H1 (cell line): ENCODE measurements around the gene NSL1. TPM values are rescaled to one million over a fixed set of nuclear protein-coding genes. Genes with fewer than 3 reads are reported as not detected.

Experiments used
- CTCF ChIA-PET: fragments of 300-600 bp; sonication (Branson Sonifier 250); formaldehyde crosslinking; loops from one replicate; lab custom pipeline; 2021; ENCODE audit not compliant: partially characterized antibody; lab: Charles Lee
- POLR2A ChIA-PET: fragments of 300-600 bp; sonication (Branson Sonifier 250); formaldehyde crosslinking; loops from one replicate; lab custom pipeline; 2021; ENCODE audit warnings: inconsistent platforms; ENCODE audit not compliant: partially characterized antibody; lab: Charles Lee
- DNase-seq, 2 experiments: peaks; one replicate each; pipeline versions ENCODE4 v3.0.0 to v3.0.0-alpha.2; 2010 to 2022; ENCODE audit warnings: low spot score in 2 of 2, low read depth in 1 of 2, mixed read lengths in 1 of 2
- FAIRE-seq: peaks from 2 replicates; lab custom pipeline; 2011; peaks lifted over from hg19 to GRCh38; lab: Jason Lieb, UNC
- H2AFZ ChIP-seq: 2 replicates; pipeline ENCODE4 v1.8.1; 2012; ENCODE audit warnings: low read length, inconsistent platforms
- H2AK5ac ChIP-seq: 2 replicates; pipeline ENCODE4 v1.6.1; 2013; ENCODE audit warnings: low read depth, low read length
- H2BK120ac ChIP-seq: replicated peaks from 2 replicates; pipeline ENCODE3; 2013; ENCODE audit warnings: low read depth, low read length, inconsistent platforms
- H2BK12ac ChIP-seq: 2 replicates; pipeline ENCODE4 v1.6.1; 2013; ENCODE audit warnings: low read depth, low read length
- H2BK15ac ChIP-seq: 2 replicates; pipeline ENCODE4 v1.6.1; 2013; ENCODE audit warnings: low read length
- H2BK20ac ChIP-seq: 2 replicates; pipeline ENCODE4 v1.6.1; 2013; ENCODE audit warnings: low read length
- H2BK5ac ChIP-seq: 2 replicates; pipeline ENCODE4 v1.6.1; 2013; ENCODE audit warnings: low read depth, low read length
- H3K14ac ChIP-seq: 2 replicates; pipeline ENCODE4 v1.6.1; 2013; ENCODE audit warnings: inconsistent platforms; ENCODE audit not compliant: insufficient read length
- H3K18ac ChIP-seq: 2 replicates; pipeline ENCODE4 v1.6.1; 2013; ENCODE audit warnings: low read length; ENCODE audit errors: extremely low read depth
- H3K23ac ChIP-seq: 2 replicates; pipeline ENCODE4 v1.6.1; 2013; ENCODE audit warnings: inconsistent platforms; ENCODE audit not compliant: insufficient read length
- H3K23me2 ChIP-seq: 2 replicates; pipeline ENCODE4 v1.6.1; 2013; ENCODE audit warnings: low read depth, low read length
- H3K27ac ChIP-seq: 2 replicates; pipeline ENCODE4 v1.6.1; 2011; ENCODE audit warnings: low read depth, low read length, inconsistent platforms
- H3K27me3 ChIP-seq, 4 experiments: replicated peaks in 1 of 4; 1 replicate in 1 of 4; 2 replicates in 3 of 4; pipeline versions ENCODE4 v1.6.1 to v1.8.1; 2011 to 2013; ENCODE audit warnings: low read length in 3 of 4, mild to moderate bottlenecking in 3 of 4, inconsistent platforms in 2 of 4, mixed read lengths in 2 of 4, moderate library complexity in 1 of 4; ENCODE audit not compliant: control insufficient read depth in 3 of 4, insufficient read depth in 3 of 4; ENCODE audit errors: extremely low read depth in 1 of 4
- H3K36me3 ChIP-seq, 4 experiments: 2 replicates each; pipeline versions ENCODE4 v1.6.1 to v1.8.1; 2011 to 2013; ENCODE audit warnings: mild to moderate bottlenecking in 4 of 4, low read length in 3 of 4, moderate library complexity in 2 of 4, control low read depth in 1 of 4, inconsistent platforms in 1 of 4; ENCODE audit not compliant: insufficient read depth in 4 of 4, control insufficient read depth in 2 of 4
- H3K4ac ChIP-seq: replicated peaks from 2 replicates; pipeline ENCODE3; 2013; ENCODE audit warnings: low read length, low read depth, mixed read lengths, inconsistent platforms; ENCODE audit not compliant: insufficient read length
- H3K4me1 ChIP-seq, 4 experiments: replicated peaks in 1 of 4; 1 replicate in 1 of 4; 2 replicates in 3 of 4; pipeline versions ENCODE4 v1.6.1 to v1.8.1; 2011 to 2013; ENCODE audit warnings: low read length in 3 of 4, inconsistent platforms in 2 of 4, mixed read lengths in 1 of 4; ENCODE audit not compliant: insufficient read depth in 4 of 4, control insufficient read depth in 3 of 4
- H3K4me2 ChIP-seq, 2 experiments: 2 replicates each; pipeline versions ENCODE4 v1.6.1 to v1.8.1; 2011 to 2013; ENCODE audit warnings: low read depth in 2 of 2, low read length in 2 of 2, control low read depth in 1 of 2, inconsistent platforms in 1 of 2, mild to moderate bottlenecking in 1 of 2; ENCODE audit not compliant: insufficient read depth in 1 of 2
- H3K4me3 ChIP-seq, 4 experiments: fragments of 200-600, 300-600 bp in 1 of 4; sonication (generic), shearing (Covaris generic), sonication (Bioruptor Twin) in 1 of 4; 2 replicates each; pipeline versions ENCODE4 v1.5.1 to v1.8.1; 2011 to 2016; ENCODE audit warnings: low read length in 4 of 4, low read depth in 3 of 4, control low read depth in 2 of 4, inconsistent platforms in 2 of 4, mild to moderate bottlenecking in 2 of 4, mixed read lengths in 1 of 4, moderate library complexity in 1 of 4; ENCODE audit not compliant: insufficient read depth in 2 of 4; ENCODE audit errors: extremely low read depth in 1 of 4
- H3K56ac ChIP-seq: replicated peaks from 2 replicates; pipeline ENCODE3; 2013; ENCODE audit warnings: low read depth, mild to moderate bottlenecking, mixed read lengths, low read length, inconsistent platforms; ENCODE audit not compliant: insufficient read length
- H3K79me1 ChIP-seq: 2 replicates; pipeline ENCODE4 v1.6.1; 2013; ENCODE audit warnings: low read depth, low read length, control low read depth
- H3K79me2 ChIP-seq, 2 experiments: 2 replicates each; pipeline versions ENCODE4 v1.6.1 to v1.8.1; 2012 to 2013; ENCODE audit warnings: low read length in 2 of 2, mild to moderate bottlenecking in 2 of 2, inconsistent platforms in 1 of 2; ENCODE audit not compliant: insufficient read depth in 2 of 2, control insufficient read depth in 1 of 2
- H3K9ac ChIP-seq, 4 experiments: replicated peaks in 1 of 4; 1 replicate in 1 of 4; 2 replicates in 3 of 4; pipeline versions ENCODE4 v1.6.1 to v1.8.1; 2011 to 2013; ENCODE audit warnings: low read depth in 3 of 4, low read length in 3 of 4, control low read depth in 2 of 4, mild to moderate bottlenecking in 2 of 4, moderate library complexity in 2 of 4, inconsistent platforms in 1 of 4; ENCODE audit errors: extremely low read depth in 1 of 4
- H3K9me3 ChIP-seq, 2 experiments: 2 replicates each; pipeline versions ENCODE4 v1.6.1 to v1.8.1; 2012 to 2013; ENCODE audit warnings: mild to moderate bottlenecking in 2 of 2, moderate library complexity in 2 of 2, control low read depth in 1 of 2, inconsistent platforms in 1 of 2, low read depth in 1 of 2, low read length in 1 of 2, mixed read lengths in 1 of 2; ENCODE audit not compliant: insufficient read depth in 2 of 2
- H4K20me1 ChIP-seq, 2 experiments: replicated peaks in 1 of 2; 2 replicates each; pipeline versions ENCODE3 to v1.8.1; 2011 to 2013; ENCODE audit warnings: inconsistent platforms in 2 of 2, low read length in 2 of 2, mild to moderate bottlenecking in 1 of 2; ENCODE audit not compliant: insufficient read depth in 2 of 2, control insufficient read depth in 1 of 2
- H4K5ac ChIP-seq: 2 replicates; pipeline ENCODE4 v1.6.1; 2013; ENCODE audit warnings: low read length, low read depth, mixed read lengths, inconsistent platforms; ENCODE audit not compliant: insufficient read length
- H4K8ac ChIP-seq: 2 replicates; pipeline ENCODE4 v1.8.0; 2013; ENCODE audit warnings: mild to moderate bottlenecking, moderate library complexity, low read length, inconsistent platforms; ENCODE audit not compliant: insufficient read depth; ENCODE audit errors: extremely low read depth
- H4K91ac ChIP-seq: replicated peaks from 2 replicates; pipeline ENCODE3; 2013; ENCODE audit warnings: low read length, mixed read lengths, inconsistent platforms; ENCODE audit not compliant: insufficient read length
- CEBPB ChIP-seq: IDR thresholded peaks from 2 replicates; pipeline ENCODE4 v1.6.1; 2012; ENCODE audit warnings: low read depth, low read length
- CTBP2 ChIP-seq: IDR thresholded peaks from 2 replicates; pipeline ENCODE4 v1.7.0; 2011; ENCODE audit warnings: borderline replicate concordance, mild to moderate bottlenecking, moderate library complexity, mixed read lengths, low read length; ENCODE audit not compliant: insufficient read depth, insufficient read length
- CTCF ChIP-seq, 3 experiments: IDR thresholded peaks; 1 replicate in 2 of 3; 2 replicates in 1 of 3; pipeline versions ENCODE4 v1.5.1 to v1.6.1; 2011; ENCODE audit warnings: low read length in 3 of 3, mild to moderate bottlenecking in 3 of 3, inconsistent platforms in 2 of 3, low read depth in 1 of 3, moderate library complexity in 1 of 3; ENCODE audit not compliant: insufficient read depth in 1 of 3; ENCODE audit errors: control extremely low read depth in 1 of 3
- EP300 ChIP-seq, 2 experiments: IDR thresholded peaks; 1 replicate in 1 of 2; 2 replicates in 1 of 2; pipeline ENCODE4 v1.6.1; 2011 to 2012; ENCODE audit warnings: low read depth in 2 of 2, low read length in 2 of 2, mild to moderate bottlenecking in 2 of 2, borderline replicate concordance in 1 of 2, inconsistent platforms in 1 of 2, moderate library complexity in 1 of 2
- JUND ChIP-seq: IDR thresholded peaks from 2 replicates; pipeline ENCODE4 v1.6.1; 2011; ENCODE audit warnings: mild to moderate bottlenecking, improper control_type of control experiment, low read length
- NRF1 ChIP-seq: IDR thresholded peaks from 2 replicates; pipeline ENCODE4 v1.6.1; 2011; ENCODE audit warnings: mild to moderate bottlenecking, low read depth, low read length, improper control_type of control experiment
- POU5F1 ChIP-seq: IDR thresholded peaks from 2 replicates; pipeline ENCODE4 v1.6.1; 2011; ENCODE audit warnings: low read depth, mild to moderate bottlenecking, low read length, moderate library complexity
- RNF2 ChIP-seq: fragments of 200-900, 300-1000 bp; sonication (generic); IDR thresholded peaks from 2 replicates; pipeline ENCODE4 v1.7.1; 2016; ENCODE audit warnings: borderline replicate concordance, low read depth, mild to moderate bottlenecking, antibody characterized with exemption, low read length; ENCODE audit not compliant: poor library complexity, severe bottlenecking; ENCODE audit errors: missing control alignments
- SAP30 ChIP-seq: fragments of 300-600 bp; sonication (generic); IDR thresholded peaks from 2 replicates; pipeline ENCODE4 v1.7.1; 2012; ENCODE audit warnings: low read length, moderate library complexity, mild to moderate bottlenecking, inconsistent platforms; ENCODE audit not compliant: insufficient read depth, insufficient replicate concordance
- SIN3A ChIP-seq, 2 experiments: IDR thresholded peaks in 1 of 2; conservative IDR thresholded peaks in 1 of 2; 2 replicates each; pipeline ENCODE4 v1.6.1; 2011 to 2012; ENCODE audit warnings: low read length in 2 of 2, improper control_type of control experiment in 1 of 2, low read depth in 1 of 2, mild to moderate bottlenecking in 1 of 2
- SP2 ChIP-seq: IDR thresholded peaks from 2 replicates; pipeline ENCODE4 v1.6.1; 2012; ENCODE audit warnings: mild to moderate bottlenecking, low read length, inconsistent platforms
- polyA plus RNA-seq, 7 experiments: library from polyadenylated mRNA; depleted of rRNA in 3 of 7; stranded (reverse) in 5 of 7; unstranded in 2 of 7; fragments of >200 nt in 5 of 7; fragments of 200-250 nt in 2 of 7; gene quantifications; 1 replicate in 5 of 7; 2 replicates in 1 of 7; 4 replicates in 1 of 7; pipeline versions ENCODE4 v1.2.1 to v1.2.3, GENCODE V29; 2011 to 2013; ENCODE audit warnings: missing spikeins in 2 of 7, mixed read lengths in 2 of 7
- total RNA-seq: library from RNA; stranded (reverse); fragmentation: NEBNext Ultra II Directional; extraction: Animal tissue kit (Norgen Biotek cat#: 25700); gene quantifications from 2 replicates; pipeline ENCODE4 v1.2.1, GENCODE V29; 2021

Gene NSL1
- total and polyA plus RNA-seq, 2 of the 8 experiments (the other 6 are each of a cell fraction or from before 2014, with no cell fraction given): 25.4 to 51.7 TPM

GRCh38 chr1:212771341-212771740 lies 20.2 kb downstream of the NSL1 start:
- H3K9me3 ChIP-seq: no peaks in the 10 kb centered on the region
- DNase-seq (no peak), FAIRE-seq (no peak)
- no peak overlapping the region for H3K9ac ChIP-seq
- CTCF ChIA-PET: interaction anchor here (0.6 to 1.7 kb wide), 6 partner anchors 12 to 314 kb away, joined by 3 to 4 read pairs (median 3); no protein-coding TSS in a partner anchor
- H2AFZ ChIP-seq: no peak overlapping the region
- H4K8ac ChIP-seq: no peak overlapping the region
- no peak overlapping the region for H3K23ac ChIP-seq
- no peak overlapping the region for H2AK5ac ChIP-seq
- no peak overlapping the region for H3K4me3 ChIP-seq
- no peak overlapping the region for H2BK120ac ChIP-seq
- no peaks in the 10 kb centered on the region for H4K20me1 ChIP-seq
- H3K79me2 ChIP-seq: peaks cover 0 to 50% of the 10 kb centered on the region in 2 experiments; a peak in 2 of 4 replicates
- no peaks in the 10 kb centered on the region for H3K27me3 ChIP-seq
- POLR2A ChIA-PET: interaction anchor here (0.7 kb wide), 1 partner anchor 197 kb away, joined by 3 read pairs; no protein-coding TSS in a partner anchor
- peaks cover 0 to 9% (median 2%) of the 10 kb centered on the region in 4 experiments; a peak in 3 of 8 replicates for H3K36me3 ChIP-seq
- no peak overlapping the region for H2BK20ac ChIP-seq
- no peak overlapping the region for H3K56ac ChIP-seq
- no peak overlapping the region for H2BK12ac ChIP-seq
- H4K91ac ChIP-seq: no peak overlapping the region
- no peak overlapping the region for H2BK5ac ChIP-seq
- no peak overlapping the region for H2BK15ac ChIP-seq
- no peaks in the 10 kb centered on the region for H3K4me1 ChIP-seq
- H3K4me2 ChIP-seq: no peak overlapping the region
- no peak overlapping the region for H3K27ac ChIP-seq
- no peaks in the 10 kb centered on the region for H3K23me2 ChIP-seq
- H3K18ac ChIP-seq: no peak overlapping the region
- H4K5ac ChIP-seq: no peak overlapping the region
- H3K4ac ChIP-seq: no peak overlapping the region
- H3K14ac ChIP-seq: no peak overlapping the region
- 0 out of 2 replicates have a peak, but pooled peaks cover 2% of the 10 kb centered on the region for H3K79me1 ChIP-seq
- no peak for TF ChIP-seq NRF1
- no peak for TF ChIP-seq SIN3A (conservative IDR thresholded peaks at IDR 0.05 in 1 of 2, IDR thresholded peaks at IDR 0.05 in 1 of 2; ENCODE audit: low read depth in 1 of 2, low read length in 2 of 2)
- TF ChIP-seq SP2: no peak
- no peak for TF ChIP-seq JUND
- TF ChIP-seq EP300 (IDR thresholded peaks at IDR 0.05; ENCODE audit: borderline replicate concordance in 1 of 2, low read depth in 2 of 2, low read length in 2 of 2): no peak
- no peak for TF ChIP-seq POU5F1
- no peak for TF ChIP-seq RNF2
- TF ChIP-seq CTBP2: no peak
- no peak for TF ChIP-seq CEBPB
- no peak for TF ChIP-seq CTCF (IDR thresholded peaks at IDR 0.05; ENCODE audit: control extremely low read depth in 1 of 3, insufficient read depth in 1 of 3, low read depth in 1 of 3, low read length in 3 of 3)
- no peak for TF ChIP-seq SAP30
